HG03175 (cell line): ENCODE results near the gene NOP56.

Experiments used
- ATAC-seq: cut with Tn5 transposase; IDR thresholded peaks from one replicate; pipeline ENCODE4 v1.9.1; 2021; ENCODE audit warnings: mild to moderate bottlenecking, moderate library complexity; ENCODE audit not compliant: unreplicated experiment

The NOP56 gene

DNA sequence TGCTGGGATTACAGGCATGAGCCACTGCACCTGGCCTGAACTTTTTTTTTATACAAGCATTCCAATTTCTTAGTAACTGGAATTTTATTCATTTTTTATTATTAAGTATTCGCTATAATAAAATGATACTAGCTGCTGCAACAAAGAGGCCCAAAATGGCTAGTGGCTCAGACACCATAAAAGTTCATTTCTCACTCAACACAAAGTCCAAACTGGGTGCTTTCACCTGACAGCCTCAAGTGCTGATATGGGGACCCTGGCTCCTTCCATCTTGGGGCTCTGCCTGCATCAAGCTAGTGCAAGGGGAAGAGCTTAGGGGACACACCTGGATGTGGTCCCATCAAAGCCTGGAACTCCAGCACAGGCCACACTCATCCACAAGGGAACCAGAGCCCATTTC, 12.2 kb upstream of the NOP56 start:
- no peak for ATAC-seq

DNA sequence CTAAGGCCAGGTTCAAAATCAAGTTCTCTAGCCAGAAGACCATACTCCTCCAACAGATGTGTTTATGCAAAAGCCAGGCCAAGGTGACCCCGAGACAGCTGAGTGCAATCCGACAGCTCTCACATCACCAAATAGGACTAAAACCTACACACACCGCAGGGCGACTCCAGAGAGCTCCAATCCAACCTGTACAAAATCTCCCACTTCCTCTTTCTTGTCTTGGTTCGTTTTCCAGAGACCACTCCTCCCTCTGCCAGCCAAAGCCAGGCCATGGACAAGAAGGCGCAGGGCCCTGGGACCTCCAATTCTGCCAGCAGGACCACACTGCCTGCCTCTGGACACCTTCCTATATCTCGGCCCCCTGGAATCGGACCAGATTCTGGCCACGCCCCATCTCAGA, 11.5 kb upstream of the NOP56 start:
- no peak for ATAC-seq

DNA sequence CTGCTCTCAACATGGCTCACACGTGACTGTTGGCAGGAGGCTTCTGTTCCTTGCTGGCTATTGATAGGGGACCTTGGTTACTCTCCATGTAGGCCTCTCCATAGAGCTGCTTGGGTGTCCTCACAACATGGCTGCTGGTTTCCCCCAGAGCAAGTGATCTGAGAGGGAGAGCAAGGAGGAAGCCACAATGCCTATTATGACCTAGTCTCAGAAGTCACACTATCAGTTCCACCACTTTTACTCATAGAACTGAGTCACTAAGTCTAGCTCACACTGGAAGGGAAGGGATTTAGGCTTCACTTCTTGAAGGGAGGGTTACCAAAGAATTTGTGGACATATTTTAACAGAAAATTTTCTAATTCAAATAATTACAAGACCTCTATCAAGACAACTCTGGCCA, 8.7 kb upstream of the NOP56 start:
- no peak for ATAC-seq

DNA sequence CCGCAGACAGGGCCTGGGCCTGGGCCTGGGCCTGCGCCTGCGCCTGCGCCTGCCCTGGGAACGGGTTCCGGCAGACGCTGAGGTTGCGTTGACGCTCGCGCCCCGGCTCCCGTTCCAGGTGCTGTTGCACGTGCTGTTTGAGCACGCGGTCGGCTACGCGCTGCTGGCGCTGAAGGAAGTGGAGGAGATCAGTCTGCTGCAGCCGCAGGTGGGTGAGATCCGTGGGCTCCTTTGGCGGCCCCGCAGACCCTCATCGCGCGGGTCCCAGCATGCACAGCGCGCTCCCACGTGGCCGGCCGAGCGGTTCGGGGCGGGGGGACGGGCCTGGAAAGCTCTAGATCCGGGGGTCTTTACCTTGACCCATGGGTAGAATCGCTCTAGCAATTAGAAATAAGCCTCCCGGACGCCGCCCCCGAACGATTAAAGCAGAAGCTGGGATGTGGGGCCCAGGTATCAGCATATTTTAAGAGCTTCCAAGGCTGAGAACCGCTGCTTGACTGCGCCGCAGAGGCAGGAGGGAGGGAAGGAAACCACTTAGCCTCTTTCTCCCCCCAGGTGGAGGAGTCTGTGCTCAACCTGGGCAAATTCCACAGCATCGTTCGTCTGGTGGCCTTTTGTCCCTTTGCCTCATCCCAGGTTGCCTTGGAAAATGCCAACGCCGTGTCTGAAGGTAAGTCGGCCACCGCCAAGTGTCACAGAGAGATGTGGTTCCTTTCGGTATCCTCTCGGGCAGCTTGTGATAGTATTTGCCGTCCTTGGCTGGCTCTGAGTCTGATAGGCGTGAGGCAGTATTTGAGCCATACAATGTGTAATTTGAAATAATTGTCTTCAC, 508 bp downstream of the NOP56 start:
- ATAC-seq, result peak; percentile 51

DNA sequence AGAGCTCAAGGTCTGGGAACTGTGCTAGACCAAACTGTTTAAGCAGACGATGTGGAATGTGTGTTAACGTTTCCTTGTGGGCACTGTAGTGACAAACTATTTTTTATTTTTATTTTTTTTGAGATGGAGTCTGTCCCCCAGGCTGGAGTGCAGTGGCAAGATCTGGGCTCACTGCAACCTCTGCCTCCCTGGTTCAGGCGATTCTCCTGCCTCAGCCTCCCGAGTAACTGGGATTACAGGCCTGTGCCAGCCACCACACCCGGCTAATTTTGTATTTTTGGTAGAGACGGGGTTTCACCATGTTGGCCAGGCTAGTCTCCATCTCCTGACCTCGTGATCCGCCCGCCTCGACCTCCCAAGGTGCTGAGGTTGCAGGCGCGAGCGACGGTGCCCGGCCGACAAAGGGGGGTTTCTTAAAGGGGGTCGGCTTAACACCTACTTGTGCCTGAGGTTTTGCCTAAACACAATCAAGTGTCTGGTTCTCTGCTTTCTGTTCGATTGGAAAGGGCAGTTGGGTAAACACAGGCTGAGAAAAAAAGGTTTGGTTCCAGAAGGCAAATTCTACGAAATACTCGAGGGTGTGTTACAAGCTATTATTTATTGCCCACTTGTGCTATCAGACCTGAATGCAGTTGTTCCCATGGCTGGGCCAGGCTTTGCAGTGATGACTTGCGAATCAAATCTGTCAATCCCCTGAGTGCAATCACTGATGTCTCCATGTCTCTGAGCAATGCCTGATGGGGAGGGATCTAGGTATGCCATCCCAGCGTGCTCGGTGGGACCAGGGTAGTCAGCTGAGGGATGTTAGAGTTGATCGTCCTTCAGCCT, 1.3 kb downstream of the NOP56 start:
- no peak for ATAC-seq

DNA sequence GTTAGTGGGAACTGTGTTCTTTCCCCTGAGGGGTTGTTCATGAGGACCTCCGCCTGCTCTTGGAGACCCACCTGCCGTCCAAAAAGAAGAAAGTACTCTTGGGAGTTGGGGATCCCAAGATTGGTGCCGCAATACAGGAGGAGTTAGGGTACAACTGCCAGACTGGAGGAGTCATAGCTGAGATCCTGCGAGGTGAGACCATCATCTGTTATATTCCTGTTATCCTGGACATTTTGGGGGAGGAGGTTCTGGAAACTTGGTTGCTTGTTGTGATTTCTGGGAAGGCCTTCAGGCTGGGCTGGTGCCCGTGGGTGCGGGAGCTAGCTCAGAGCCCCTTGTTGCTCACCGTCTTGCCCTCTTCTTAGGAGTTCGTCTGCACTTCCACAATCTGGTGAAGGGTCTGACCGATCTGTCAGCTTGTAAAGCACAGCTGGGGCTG, 2.0 kb downstream of the NOP56 start:
- ATAC-seq, result no peak

DNA sequence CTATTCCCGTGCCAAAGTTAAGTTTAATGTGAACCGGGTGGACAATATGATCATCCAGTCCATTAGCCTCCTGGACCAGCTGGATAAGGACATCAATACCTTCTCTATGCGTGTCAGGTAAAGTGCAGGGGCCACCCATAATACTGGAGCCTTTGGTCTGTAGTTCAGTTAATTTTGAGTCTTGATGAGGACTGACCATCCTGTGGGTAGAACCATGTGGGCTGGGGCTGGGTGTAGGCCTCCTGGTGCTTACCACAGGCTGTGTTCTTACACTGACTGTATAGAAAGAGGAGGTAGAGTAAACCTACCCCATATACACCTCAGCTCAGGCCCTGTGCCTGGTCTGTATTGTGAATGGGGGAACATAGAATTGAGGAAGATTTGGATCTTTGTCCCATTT, 2.4 kb downstream of the NOP56 start:
- no peak for ATAC-seq

DNA sequence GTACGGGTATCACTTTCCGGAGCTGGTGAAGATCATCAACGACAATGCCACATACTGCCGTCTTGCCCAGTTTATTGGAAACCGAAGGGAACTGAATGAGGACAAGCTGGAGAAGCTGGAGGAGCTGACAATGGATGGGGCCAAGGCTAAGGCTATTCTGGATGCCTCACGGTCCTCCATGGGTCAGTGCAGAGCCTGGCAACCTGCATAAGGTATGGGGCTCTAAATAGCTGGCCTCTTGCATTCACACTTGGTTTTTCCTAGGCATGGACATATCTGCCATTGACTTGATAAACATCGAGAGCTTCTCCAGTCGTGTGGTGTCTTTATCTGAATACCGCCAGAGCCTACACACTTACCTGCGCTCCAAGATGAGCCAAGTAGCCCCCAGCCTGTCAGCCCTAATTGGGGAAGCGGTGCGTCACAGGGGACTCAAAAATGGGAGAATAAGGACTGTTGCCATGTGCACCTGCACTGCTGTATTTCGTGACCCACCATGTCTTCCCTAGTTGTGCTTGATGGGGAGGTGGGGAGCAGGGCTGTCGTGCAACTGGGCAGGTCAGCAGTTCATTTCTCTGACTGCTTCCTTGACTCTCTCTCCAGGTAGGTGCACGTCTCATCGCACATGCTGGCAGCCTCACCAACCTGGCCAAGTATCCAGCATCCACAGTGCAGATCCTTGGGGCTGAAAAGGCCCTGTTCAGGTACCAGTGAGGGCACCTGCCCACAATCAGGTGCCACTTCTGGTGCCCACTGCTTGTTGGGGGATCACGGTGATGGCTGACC, 3.1 kb downstream of the NOP56 start:
- no peak for ATAC-seq

DNA sequence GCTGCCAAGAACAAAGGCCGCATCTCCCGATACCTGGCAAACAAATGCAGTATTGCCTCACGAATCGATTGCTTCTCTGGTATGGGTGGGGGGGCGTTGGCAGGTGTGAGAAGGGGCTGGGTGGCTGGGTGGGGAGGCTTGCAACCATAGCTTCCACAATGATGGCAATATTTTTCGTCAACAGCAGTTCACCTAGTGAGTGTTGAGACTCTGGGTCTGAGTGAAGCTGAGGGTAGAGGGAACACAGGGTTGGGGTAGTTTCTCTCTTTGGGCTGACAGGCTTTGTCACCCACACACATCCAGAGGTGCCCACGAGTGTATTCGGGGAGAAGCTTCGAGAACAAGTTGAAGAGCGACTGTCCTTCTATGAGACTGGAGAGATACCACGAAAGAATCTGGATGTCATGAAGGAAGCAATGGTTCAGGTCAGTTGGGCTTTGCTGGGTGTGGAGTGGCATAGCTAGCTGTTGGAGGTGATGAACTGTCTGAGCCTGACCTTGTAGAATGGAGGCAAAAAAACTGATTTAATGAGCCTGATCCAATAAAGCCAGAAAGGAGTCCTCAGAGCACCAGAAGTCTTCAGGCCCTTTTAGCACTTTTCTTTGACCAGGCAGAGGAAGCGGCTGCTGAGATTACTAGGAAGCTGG, 4.2 kb downstream of the NOP56 start:
- ATAC-seq, result no peak

DNA sequence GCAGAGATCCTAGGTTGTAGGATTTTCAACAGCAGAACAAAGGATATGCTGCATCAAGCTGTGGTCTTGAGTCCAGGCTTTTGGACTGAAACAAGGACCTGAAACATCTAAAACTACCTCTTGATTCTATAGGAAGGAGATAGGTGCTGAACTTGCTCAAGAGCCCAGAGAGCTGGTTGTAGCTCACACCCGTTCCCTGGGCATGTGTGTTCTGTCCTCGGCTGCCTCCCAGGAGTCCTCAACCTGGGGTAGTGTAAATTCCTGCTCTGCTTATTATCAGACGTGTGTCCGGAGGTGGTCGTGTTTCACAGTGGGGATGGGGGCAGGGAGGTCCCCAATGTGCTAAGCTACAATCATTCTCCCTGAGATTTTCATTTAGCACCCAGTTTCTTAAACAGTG, 4.8 kb downstream of the NOP56 start:
- ATAC-seq, result no peak

DNA sequence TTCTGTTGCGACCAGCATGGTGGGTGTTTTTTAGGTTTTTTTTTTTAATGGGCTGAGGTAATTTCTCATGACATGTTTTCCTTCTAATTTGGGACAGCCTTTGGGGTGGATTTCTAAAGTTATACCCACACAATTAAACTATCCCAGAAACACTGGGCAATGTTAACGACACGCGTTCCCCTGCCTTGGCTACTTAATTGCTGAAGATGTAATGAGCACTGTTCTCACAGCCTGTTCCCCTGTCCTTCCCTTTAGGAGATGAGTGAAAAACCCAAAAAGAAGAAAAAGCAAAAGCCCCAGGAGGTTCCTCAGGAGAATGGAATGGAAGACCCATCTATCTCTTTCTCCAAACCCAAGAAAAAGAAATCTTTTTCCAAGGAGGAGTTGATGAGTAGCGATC, 5.2 kb downstream of the NOP56 start:
- ATAC-seq, result no peak

DNA sequence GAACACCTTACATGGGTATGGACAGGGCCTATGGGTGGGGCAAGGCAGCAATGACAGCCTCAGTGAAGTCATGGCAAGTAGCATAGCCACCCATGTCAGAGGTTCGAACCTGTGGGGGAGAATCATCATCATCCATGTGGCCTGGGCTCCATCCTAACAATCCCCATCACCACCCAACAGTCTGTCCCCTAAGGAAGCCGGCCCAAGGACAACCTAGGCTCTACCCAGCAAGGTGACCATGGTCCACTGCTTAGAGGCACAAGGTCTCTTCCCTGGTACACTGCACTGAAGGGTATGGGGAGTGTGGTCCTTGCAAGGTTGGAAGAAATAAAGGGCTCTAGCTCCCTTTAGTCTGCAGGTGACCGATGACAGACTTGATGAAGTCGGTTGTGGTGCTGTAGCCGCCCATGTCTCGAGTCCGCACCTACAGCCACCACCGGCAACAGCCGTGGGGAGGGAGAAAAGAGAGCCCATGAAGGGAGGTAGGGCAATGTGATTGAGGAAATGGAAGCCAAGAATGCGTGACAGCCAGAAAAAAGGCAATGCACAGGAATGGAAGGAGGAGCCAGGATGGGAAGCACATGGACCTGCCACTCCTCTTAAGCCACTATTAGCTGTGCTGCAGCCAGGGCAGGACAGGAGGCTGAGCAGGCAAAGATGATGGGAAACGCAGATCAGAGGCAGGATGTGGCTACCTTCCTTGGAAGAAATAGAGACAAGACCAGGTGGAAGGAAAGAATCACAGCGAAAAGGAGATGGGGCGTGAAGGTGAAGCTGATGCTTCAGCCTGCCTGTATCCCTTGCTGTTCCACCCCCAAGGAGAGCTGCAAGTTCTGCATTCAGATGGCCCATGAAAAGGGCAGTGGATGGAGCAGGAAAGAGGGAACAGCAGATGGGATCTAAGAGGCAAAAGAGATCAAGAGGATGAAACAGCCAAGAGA, 6.3 kb downstream of the NOP56 start:
- no peak for ATAC-seq

DNA sequence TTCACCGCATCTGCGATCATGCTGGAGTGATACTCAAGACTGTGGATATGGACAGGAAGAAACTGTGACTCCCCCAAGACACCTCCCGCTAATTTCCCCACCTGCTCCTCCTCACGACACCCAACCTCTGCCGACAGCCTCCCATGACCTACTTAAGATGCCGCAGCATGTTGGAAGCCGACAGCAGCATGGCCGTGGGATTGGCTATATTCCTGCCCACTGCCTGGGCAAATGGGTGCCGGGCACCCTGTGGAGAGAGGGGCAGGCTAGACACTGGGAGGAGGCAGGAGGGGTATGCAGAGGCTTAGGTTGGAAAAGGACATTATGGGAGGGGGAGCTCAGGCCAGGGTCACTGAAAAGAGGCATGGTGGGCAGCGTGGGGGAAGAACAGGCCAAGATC, 7.1 kb downstream of the NOP56 start:
- ATAC-seq, result no peak

DNA sequence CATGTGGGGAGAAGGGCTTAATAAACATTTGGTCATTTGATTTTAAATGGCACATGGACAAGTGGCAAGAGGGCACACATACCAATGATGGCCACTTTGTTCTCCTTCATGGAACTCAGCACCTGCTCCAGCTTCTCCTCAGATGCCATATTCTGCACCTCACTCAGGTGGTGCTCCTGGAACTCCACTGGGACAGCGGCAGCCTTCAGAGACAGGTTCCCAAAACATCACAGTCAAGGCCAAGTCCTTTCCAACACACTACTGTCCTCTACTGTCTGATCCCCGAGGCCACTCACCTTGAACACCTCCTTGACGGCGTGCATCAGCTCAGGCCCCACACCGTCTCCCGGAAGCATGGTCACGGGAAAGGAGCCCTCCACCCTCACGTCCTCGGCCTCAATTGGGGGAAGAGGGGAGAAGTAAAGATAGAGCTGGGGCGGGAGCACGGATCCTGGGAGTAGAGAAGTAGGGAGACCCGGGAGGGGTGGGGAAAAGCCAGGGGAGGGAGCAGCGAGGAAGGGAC, 11.0 kb downstream of the NOP56 start:
- ATAC-seq, result no peak

DNA sequence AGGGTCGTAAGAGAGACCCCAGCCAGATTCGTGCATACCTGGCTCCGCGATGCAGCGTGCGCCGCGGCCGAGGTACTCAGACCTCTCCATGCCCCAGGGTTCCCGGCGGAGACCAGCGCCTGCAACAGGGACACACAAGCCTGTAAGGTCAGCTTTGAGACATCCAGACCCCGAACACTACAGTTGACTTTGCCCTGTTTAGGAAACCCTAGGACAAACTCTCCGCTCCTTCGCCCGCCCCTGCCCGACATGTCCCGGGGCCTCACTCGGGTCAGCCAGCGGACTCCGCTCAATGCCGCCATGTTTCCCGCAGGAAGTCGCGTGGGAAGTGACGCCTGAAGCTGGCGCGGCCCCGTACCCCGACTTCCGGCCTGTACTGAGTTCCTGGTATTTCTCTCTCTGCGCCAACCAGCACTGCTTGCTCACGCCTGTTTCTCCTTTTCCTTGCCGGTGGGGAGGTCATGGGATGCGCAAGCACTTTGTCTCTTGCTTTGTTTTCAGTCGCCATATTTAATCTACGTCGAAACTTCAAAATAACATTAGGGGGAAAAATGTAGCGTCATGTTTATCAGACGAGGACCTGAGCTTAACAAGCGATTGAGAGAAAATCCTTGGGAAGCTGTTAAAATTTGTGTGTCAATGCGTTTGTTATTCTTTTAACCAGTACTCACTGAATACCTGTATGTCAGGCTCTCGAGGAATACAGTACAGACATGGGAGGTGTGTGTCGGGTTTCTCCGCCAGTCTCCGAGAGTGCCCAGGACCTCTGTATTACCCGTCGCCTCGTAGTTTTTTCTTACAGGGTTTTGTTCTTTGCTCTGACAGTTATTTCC, 11.7 kb downstream of the NOP56 start, which contains the start of gene IDH3B:
TSS of gene IDH3B (minus strand) at position 330 of the 833 bp plus-strand sequence. CDS start at position 302, 28 bp downstream.
- peak; percentile 93 for ATAC-seq

DNA sequence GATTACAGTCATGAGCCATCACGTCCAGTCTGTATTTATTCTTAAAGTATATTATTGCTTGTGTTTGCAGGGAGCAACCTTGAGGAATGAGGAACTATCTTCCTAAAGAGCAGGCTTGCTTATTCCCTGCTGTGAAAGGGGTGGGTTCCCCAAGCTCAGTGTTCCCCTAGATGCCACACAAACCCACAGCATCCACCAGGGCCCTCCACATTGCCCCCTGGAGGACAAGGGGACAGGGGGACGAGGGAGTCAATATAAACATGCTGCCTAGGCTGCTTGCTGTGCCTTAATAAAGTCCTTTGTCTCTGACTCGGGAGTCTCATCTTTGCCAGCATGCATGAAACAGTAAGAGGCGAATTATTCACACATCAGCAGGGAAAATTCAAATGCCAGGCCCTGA, 19.5 kb downstream of the NOP56 start:
- ATAC-seq, result no peak

DNA sequence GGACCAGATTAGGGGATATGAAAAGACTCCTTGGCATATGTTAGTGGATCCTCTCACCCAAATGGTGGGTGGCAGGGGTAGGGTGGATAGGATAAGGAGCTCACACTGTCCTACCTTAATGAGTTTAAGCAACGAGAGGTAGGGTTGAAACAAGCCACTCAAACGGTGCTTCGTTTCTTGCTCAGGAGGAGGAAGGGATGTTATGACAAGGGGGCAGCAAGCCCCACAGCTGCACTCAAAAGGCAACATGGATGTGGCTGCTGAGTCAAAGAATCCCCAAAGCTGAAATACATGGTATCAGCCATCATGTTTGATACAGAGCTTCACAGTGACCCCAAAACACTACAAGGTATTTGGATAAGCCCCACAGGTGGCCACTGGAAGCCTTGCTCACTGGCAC, 20.0 kb downstream of the NOP56 start:
- no peak for ATAC-seq

DNA sequence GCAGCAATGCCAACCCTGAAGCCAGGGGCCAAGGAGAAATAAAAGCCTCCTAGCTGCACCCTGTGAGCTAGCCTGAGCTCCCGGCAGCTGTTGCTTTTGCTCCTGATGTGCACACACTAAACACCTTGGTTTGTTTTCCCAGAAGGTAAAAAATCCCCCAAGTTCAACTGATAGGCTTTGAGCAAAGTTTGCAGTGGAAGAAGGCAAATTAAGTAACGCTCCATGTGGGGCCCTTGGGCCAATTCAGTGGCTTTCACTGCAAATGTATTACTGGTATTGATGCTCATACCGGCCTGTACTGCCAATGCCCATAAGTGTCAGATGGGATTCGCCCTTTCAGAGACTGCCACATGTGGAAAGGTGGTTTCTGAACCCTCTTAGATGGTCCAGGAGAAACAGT, 21.0 kb downstream of the NOP56 start:
- ATAC-seq, result no peak

DNA sequence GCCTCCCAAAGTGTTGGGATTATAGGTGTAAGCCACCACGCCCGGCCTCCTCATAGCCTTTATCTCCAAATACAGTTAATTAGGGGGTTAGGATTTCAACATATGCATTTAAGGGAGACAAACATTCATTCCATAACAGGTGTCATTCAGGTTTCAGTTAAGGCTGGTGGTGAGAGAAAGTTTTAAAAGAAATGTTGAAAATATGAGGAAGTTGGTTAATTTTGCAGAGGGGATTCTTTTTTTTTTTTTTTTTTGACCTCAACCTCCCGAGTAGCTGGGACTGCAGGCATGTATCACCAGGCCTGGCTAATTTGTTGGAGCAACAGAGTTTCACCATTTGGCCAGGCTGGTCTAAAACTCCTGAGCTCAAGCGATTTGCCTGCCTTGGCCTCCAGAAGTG, 27.6 kb downstream of the NOP56 start:
- no peak for ATAC-seq
